Retinal pigment epithelial cell (primary cell): ENCODE results near the gene BMERB1.
"Not testable (repeated sequence)": the region's sequence is repeated elsewhere in the genome, so short reads cannot be mapped to it uniquely, and the experiment has no call there.

Source experiments
- DNase-seq: peaks from one replicate; pipeline ENCODE4 v3.0.0-alpha.2; 2010; ENCODE audit warnings: low read depth
- H3K4me3 ChIP-seq: 2 replicates; pipeline ENCODE4 v1.5.1; 2011; ENCODE audit warnings: mild to moderate bottlenecking, low read length, control low read depth, moderate library complexity
- CTCF ChIP-seq: conservative IDR thresholded peaks from 2 replicates; pipeline ENCODE4 v1.5.1; 2011; ENCODE audit warnings: low read depth, low read length, control low read depth, inconsistent platforms

Gene BMERB1

GRCh38 chr16:15460601-15461000 lies 26.2 kb downstream of the BMERB1 start:
- H3K4me3 ChIP-seq: no peak overlapping the region
- TF ChIP-seq CTCF: no peak
- DNase-seq: no peak

- H3K4me3 ChIP-seq: no peak overlapping the region
- TF ChIP-seq CTCF: no peak
- DNase-seq: no peak
Measured at GRCh38 chr16:15461376-15461775, 27.0 kb downstream of the BMERB1 start.

GRCh38 chr16:15464401-15465186 lies 30.2 kb downstream of the BMERB1 start:
- H3K4me3 ChIP-seq: no peak overlapping the region
- no peak for DNase-seq
- no peak for TF ChIP-seq CTCF

GRCh38 chr16:15466131-15466530 lies 31.7 kb downstream of the BMERB1 start:
- no peak overlapping the region for H3K4me3 ChIP-seq
- DNase-seq: no peak
- no peak for TF ChIP-seq CTCF

GRCh38 chr16:15466886-15467781 lies 32.7 kb downstream of the BMERB1 start:
- TF ChIP-seq CTCF: peak; percentile 14
- no peak overlapping the region for H3K4me3 ChIP-seq
- no peak for DNase-seq

GRCh38 chr16:15476971-15477370 lies 42.6 kb downstream of the BMERB1 start:
- H3K4me3 ChIP-seq, DNase-seq: not testable (repeated sequence)

GRCh38 chr16:15477802-15478201 lies 43.4 kb downstream of the BMERB1 start:
- no peak for TF ChIP-seq CTCF
- no peak for DNase-seq
- no peak overlapping the region for H3K4me3 ChIP-seq
